ENCODE data around the gene CBR3.

Gene CBR3

DNA sequence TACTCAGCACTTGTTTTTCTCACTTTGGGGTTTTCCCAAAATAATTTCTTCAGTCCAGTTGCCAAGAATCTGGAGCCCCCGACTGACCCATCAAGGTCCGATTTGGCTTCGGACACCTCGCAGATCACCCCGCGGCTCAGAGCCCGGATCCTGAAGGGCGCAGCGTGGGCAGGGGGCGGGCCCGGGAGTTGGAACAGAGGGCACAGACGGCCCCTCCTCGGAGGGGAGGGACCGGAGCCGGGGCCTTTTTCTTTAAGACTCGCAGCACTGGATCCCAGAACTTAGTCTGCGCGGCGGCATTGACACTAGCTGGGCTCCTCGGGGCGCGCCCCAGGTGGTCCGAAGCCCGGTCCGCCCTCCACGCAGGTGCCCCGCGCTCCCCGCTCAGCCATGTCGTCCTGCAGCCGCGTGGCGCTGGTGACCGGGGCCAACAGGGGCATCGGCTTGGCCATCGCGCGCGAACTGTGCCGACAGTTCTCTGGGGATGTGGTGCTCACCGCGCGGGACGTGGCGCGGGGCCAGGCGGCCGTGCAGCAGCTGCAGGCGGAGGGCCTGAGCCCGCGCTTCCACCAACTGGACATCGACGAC lies at the start of gene CBR3:
TSS of gene CBR3 (plus strand) at position 277 of the 588 bp plus-strand sequence. CDS start at position 391, 114 bp downstream.
- TF ChIP-seq, protein P1, sequence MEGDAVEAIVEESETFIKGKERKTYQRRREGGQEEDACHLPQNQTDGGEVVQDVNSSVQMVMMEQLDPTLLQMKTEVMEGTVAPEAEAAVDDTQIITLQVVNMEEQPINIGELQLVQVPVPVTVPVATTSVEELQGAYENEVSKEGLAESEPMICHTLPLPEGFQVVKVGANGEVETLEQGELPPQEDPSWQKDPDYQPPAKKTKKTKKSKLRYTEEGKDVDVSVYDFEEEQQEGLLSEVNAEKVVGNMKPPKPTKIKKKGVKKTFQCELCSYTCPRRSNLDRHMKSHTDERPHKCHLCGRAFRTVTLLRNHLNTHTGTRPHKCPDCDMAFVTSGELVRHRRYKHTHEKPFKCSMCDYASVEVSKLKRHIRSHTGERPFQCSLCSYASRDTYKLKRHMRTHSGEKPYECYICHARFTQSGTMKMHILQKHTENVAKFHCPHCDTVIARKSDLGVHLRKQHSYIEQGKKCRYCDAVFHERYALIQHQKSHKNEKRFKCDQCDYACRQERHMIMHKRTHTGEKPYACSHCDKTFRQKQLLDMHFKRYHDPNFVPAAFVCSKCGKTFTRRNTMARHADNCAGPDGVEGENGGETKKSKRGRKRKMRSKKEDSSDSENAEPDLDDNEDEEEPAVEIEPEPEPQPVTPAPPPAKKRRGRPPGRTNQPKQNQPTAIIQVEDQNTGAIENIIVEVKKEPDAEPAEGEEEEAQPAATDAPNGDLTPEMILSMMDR (IDR thresholded peaks at IDR 0.05; ENCODE audit: borderline replicate concordance, control extremely low read depth, extremely low read depth, insufficient read depth, missing control alignments): no peak
- in situ Hi-C loops (cut with MboI; ENCODE audit: low sequenced_read_pairs, unreplicated experiment): no loop called here
- peak; percentile 58 for DNase-seq (ENCODE audit: low spot score)

DNA sequence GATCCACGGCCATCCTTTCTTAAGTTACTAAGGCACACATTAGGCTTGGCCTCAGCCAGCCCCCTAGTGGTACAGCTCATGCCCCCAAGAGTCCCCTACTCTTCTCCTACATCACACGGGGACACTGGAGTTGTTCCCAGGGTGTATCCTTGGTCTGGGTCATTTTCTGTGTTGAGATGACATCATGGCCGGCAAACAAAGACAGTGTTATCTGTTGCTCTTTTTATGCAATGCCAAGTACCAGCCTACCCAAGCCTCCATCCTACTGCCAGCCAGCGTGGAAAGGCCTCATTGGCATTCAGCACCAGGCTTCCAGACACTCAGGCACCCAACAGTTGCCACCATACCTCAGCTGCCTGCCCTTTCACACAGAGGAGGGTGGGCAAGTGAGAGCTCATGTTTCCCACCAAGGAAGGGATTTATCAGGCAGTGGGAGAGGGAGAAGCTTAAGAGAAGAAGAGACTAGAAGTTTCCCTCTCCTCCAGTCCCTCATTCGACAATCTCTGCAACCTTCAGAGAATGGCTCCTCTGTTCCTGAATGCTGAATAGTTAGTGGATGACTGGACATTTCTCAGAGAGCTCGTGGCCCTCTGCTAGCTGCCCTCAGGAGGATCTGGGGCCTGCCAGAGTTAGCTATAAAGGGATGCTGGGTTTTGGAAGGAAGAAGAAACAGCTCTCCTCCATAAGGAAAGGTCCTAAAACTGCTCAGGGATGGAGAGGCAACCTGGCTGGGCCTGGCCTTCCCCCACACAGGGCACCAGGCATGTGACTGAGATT lies 47.3 kb upstream of the CBR3 start:
- TF ChIP-seq, protein P1 (IDR thresholded peaks at IDR 0.05; ENCODE audit: borderline replicate concordance, control extremely low read depth, extremely low read depth, insufficient read depth, missing control alignments): no peak
- DNase-seq (ENCODE audit: low spot score): no peak
- in situ Hi-C loops (cut with MboI; ENCODE audit: low sequenced_read_pairs, unreplicated experiment): no loop called here

DNA sequence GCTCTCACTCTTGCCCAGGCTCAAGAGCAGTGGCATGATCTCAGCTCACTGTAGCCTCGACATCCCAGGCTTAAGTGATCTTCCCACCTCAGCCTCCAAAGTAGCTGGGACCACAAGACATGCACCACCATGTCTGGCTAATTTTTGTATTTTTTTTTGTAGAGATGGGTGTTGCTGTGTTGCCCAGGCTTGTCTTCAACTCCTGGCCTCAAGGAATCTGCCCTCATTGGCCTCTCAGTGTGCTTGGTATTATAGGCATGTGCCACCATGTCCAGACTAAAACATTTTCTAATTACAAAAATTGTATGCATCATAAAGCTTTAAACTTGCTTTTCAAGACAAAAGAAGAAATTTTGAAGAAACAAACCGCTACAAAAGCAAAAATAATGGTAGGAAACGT lies 44.9 kb upstream of the CBR3 start:
- in situ Hi-C loops (cut with MboI; ENCODE audit: low sequenced_read_pairs, unreplicated experiment): no loop called here
- DNase-seq (ENCODE audit: low spot score): no peak
- TF ChIP-seq, protein P1 (IDR thresholded peaks at IDR 0.05; ENCODE audit: borderline replicate concordance, control extremely low read depth, extremely low read depth, insufficient read depth, missing control alignments): no peak

DNA sequence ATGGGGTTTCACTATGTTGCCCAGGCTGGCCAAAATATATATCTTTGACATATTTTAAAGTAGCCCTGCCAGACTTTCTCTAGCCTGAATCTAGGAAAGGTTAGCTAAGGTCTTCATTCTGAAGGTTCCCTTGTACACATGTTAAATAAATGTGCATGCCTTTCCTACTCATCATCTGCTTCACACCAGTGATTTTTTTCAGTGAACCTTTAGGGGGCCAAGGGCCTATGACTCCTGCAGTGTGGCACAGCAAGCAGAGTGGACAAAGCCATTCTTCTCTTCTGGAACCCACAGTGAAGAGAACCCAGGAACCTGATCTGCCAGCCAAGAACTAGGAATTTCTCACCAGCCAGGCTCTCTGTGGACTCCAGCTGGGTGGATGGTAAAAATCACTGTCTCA lies 42.2 kb upstream of the CBR3 start:
- no peak for DNase-seq (ENCODE audit: low spot score)
- in situ Hi-C loops (cut with MboI; ENCODE audit: low sequenced_read_pairs, unreplicated experiment): no loop called here

DNA sequence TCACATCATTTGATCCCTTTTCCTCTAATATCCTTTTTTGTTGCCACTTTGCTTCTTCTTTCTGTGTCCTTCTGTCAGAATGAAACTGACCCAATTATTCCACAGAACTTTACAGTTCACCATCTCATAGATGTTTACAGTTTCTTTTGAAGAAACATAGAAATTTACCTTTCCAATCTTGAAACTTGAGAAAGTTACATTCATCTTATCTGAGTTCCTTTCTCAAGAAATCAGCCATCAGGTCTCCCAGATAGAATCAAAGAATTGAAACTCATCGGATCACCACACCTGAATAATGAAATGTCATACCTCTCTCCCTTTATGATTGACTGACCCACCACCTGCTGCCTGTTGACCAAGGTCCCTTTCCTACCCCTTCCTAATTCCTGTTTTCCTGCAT lies 41.4 kb upstream of the CBR3 start:
- in situ Hi-C loops (cut with MboI; ENCODE audit: low sequenced_read_pairs, unreplicated experiment): no loop called here
- TF ChIP-seq, protein P1 (IDR thresholded peaks at IDR 0.05; ENCODE audit: borderline replicate concordance, control extremely low read depth, extremely low read depth, insufficient read depth, missing control alignments): no peak
- no peak for DNase-seq (ENCODE audit: low spot score)

More for the DNA sequence above, 42.2 kb upstream of the CBR3 start:
- TF ChIP-seq, protein P1 (IDR thresholded peaks at IDR 0.05; ENCODE audit: borderline replicate concordance, control extremely low read depth, extremely low read depth, insufficient read depth, missing control alignments): no peak

DNA sequence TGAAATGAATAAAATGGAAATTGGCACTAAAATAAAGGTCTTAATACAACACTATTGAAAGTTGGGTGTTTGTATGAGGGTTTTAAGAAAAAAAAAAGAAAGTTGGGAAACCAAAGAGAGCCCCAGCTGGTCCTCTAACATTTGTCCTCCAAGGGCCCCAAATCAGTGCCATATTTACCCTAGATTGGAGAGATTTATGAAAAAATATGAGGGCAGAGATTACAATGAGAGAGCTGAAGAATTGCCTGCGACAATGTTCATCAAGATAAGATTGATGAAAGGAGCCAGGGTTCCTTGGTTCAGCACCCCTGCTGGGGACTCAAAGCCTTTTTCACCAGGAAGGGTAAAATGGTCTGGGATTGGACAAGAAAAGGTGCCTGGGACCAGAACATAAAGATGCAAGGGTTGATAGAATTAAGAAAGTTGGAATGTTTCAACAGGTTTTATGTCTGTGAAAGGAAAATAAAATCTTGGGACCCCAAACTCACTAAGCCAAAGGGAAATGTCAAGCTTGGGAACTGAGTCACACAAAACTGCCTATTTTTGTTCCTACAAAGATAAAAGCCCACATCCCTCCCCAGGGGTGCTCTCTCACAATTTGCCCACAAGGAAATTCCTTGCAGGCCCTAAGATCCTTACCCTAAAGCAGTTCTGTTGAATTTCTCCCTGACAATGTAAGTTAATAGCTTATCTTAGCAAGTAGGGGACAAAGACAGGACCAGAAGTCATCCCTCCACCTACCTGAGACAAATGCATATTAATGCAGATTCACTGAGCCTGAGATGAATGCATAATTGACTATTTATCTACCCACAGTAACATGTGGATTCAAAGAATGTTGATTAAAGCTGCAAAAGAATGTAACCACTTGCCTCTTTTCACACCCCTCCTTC lies 38.2 kb upstream of the CBR3 start:
- TF ChIP-seq, protein P1 (IDR thresholded peaks at IDR 0.05; ENCODE audit: borderline replicate concordance, control extremely low read depth, extremely low read depth, insufficient read depth, missing control alignments): no peak
- in situ Hi-C loops (cut with MboI; ENCODE audit: low sequenced_read_pairs, unreplicated experiment): no loop called here
- no peak for DNase-seq (ENCODE audit: low spot score)
